Hypothalamus (tissue), 51 donors: ENCODE data around the gene DLG4.

Source experiments
- DNase-seq, 51 donors: peaks; one replicate each; lab custom pipeline; 2025; lab: John Stamatoyannopoulos, UW

The DLG4 gene

DNA sequence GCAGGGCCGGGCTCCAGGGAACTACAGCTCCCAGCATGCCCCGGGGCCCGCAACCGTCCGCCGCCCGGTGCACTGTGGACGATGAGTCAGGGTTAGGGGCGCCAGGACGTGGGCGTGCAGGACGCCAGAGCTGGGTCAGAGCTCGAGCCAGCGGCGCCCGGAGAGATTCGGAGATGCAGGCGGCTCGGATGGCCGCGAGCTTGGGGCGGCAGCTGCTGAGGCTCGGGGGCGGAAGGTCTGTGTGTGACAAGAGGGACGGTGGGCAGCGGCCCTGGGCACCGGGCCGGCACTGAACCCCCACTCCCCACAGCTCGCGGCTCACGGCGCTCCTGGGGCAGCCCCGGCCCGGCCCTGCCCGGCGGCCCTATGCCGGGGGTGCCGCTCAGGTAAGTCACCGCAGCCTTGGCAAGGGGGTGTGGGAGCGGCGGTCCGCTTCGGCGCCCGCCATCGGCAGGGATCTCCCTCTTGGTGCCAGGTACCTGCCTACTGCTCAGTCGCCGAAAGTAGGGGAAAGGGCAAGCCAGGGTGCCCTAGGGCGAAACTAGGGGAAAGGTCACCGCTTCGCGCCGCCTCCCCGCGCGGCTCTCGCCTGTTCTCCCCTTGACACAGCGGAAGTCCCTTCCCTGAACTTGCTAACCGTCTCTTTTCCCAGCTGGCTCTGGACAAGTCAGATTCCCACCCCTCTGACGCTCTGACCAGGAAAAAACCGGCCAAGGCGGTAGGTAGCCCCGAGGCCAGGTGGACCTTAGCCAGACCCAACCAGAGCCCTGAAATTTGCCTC lies at the start of gene DLG4, which contains the start of gene ACADVL:
TSS of gene DLG4 (minus strand) at position 25 of the 781 bp plus-strand sequence.
TSS of gene ACADVL (plus strand) at position 127 of the 781 bp plus-strand sequence. CDS start at position 174, 47 bp downstream.
- peak in 50 of 51 donors; percentile 49 to 94 (median 85) for DNase-seq

DNA sequence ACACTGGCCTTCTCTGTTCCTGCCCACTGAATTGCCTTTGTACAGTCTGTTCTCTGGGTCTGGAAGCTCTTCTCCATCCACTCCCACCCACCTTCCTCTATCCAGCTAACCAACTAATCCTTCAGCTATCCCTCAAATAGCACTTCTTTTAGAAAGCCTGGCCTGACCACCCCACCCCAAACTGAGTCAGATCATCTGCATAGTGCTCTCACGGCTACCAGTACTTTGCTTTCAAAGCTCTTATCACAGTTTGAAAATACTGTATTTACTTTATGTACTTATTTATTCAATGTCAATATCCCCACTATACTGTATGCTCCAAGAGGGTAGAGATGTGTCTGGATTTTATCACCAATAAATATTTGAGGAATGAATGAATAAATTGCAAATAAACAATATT lies 47.1 kb upstream of the DLG4 start:
- DNase-seq = no peak

DNA sequence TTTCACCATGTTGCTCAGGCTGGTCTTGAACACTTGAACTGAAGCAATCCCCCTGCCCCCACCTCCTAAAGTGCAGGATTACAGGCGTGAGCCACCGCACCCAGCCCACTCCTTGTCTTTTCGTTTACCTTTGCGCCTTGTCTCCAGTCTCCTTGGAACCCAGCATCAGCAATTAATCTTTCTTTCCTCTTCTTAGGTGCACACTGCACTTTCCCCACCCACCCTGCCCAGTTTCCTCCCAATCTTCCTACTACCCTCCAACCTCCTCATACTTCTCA lies 44.1 kb upstream of the DLG4 start:
- DNase-seq = no peak

DNA sequence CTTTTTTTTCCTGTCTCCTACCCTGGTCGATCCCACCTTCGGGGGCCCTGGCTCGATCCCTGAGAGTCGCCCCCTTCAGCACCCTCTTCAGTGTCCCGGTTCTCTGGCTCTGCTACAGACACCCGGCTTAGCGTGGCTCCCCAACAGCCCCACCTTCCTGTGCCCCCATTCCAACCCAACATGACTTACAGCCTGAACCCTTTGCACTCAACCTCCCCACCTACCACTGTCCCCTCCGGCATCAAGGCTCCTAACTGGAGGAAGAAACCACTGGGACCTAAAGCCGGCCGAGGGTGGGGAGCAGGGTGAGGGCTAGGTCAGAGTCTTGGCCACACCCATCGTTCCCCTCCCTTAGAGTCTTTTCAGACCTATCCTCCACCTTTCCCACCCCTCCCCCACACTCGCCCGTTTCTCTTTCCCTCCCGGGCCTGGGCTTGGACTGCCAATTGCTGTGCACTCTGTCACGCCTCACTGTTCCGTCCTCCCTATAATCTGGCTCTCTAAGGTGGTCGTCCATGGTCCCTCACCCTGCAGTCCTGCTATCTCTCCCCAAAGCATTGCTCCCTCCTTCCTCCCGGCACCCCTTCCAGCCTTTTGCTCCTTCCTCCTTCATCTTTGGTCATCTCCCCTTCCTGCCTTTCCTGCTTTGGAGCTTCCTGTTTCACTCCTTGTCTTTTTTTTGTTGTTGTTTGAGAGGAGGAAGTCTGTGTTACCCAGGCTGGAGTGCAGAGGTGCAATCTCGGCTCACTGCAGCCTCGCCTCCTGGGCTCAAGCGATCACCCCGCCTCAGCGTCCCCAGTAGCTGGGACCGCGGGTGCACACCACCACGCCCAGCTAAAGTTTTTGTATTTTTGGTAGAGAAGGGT lies 43.5 kb upstream of the DLG4 start:
- no peak for DNase-seq

DNA sequence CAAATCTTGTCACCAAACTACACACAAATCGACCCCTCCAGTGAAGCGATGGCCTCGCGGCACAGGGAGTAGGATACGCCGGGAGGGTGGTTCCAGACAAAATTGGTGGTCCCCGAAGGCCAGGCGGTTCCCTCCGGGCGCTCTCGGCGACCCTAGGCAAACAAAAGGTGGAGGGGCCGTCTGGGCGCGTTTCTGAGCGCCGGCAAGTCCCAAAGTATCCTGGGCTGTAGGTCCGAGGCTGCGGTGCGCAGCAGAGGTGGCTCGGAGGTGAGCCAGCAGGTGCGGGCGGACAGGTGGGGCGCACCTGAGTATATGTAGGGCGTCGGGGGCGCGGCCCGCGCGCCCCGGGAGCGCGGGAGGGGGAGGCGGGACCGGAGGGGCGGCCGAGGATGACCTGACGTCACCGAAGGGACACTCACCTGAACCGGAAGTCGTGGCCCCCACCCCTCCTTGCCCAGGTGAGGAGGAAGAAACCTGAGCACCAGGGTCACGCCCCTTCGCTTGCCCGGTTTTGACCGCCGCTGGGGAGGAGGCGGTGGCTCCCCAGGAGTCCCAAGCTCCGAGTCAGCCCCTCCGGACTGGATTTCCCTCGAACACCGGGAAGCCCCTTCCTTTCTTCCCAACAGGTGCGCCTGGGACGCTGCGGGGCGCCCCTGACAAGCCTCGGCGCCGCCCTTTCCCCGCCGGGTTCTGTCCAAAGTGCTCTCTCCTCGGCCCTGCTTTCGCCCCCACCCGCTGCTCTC lies 42.7 kb upstream of the DLG4 start, which contains the start of gene CLDN7:
TSS of gene CLDN7 (minus strand) at position 287 of the 743 bp plus-strand sequence. CDS start 435 bp downstream, outside the sequence.
- no peak for DNase-seq

DNA sequence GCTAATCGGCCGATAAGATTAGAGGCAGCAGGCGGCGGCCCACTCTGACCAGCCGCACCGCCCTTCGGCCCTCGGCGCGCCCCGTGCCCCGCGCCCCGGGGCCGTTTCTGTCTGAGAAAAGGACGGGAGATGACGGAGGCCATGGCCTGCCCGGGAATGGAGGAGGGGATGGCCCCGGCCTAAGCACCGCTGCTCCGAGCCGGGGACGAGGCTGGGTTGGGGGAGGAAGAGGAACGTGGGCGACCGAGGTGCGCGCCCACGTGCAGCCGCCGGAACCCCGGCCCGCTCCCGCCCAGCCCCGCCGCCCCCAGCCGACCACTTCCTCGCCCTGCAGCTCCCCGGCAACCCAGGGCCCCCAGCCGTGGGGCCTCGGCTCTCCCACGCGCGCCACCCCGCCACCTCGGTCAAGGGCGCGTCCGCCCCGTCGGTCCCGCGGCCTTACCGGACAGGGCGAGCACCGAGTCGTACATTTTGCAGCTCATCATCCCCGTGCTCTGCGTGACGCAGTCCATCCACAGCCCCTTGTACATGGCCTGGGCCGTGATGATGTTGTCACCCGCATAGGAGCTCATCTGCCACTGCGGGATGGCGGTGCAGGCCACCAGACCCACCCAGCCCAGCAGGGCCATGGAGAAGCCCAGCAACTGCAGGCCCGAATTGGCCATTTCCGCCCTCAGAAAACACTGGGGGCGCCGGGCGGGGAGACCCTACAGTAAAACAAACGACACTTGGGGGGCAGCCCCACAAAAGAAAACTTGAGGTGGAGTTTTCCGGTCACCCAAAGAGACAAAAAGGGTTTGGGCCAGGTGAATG lies 41.9 kb upstream of the DLG4 start:
- no peak for DNase-seq

DNA sequence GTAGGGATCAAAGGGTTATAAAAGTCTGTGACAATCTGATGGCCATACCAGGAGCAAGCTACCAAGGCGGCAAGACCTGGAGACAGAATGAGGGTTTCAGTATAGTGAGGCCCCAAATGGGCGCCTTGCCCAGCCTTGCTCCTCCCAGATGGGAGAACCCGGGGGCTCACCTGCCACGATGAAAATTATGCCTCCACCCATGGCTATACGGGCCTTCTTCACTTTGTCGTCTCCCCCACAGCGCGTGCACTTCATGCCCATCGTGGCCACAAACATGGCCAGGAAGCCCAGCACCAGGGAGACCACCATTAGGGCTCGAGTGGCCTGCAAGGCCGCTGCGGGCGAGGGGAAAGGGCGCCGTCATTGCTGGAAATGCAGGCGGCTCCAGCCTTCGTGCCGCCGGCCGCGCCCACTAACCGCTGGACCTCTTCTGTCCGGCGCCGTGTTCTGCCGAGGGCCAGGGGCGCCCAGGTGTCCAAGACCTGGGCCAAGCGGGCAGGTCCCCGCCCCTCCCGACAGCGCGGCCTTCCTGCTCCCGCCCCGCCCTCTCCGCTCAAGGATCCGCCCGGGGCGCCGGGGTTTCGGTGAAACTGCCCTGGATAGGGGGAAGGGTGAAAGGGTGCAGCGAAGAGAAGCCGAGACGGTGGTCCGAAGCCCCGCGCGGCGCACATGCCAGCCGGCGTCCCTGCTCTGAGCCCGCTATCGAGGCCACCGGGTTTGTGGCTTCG lies 41.2 kb upstream of the DLG4 start:
- no peak for DNase-seq

DNA sequence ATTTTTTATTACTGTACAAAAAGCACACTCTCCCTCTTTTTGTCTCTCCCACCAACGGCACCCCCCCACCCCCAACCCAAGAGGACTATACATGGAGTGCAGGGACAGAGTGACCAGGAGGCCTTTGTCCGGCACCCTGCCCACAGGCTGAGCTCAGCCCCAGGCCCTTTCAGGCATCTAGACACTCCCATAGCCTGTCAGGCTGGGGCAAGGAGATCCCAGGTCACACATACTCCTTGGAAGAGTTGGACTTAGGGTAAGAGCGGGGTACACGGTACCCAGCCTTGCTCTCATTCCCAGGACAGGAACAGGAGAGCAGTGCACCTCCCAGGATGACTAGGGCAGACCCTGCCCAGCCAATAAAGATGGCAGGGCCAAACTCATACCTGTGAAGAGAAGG lies 40.5 kb upstream of the DLG4 start:
- no peak for DNase-seq

DNA sequence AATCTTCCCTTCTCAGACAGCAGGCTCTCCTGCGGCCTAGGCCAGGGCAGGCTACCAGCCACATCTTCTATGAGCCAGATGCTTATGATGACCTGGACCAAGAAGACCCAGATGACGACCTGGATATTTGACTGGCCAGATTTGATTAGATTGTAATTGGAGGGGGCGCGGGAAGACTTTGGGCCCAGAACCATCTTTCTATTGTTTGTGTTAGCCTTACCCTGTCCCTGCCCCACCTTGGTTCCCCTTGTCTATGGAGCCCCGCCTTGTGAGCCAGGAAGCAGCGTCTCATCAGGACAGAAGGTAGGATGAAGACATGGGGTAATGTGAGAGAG lies 39.9 kb upstream of the DLG4 start:
- no peak for DNase-seq

DNA sequence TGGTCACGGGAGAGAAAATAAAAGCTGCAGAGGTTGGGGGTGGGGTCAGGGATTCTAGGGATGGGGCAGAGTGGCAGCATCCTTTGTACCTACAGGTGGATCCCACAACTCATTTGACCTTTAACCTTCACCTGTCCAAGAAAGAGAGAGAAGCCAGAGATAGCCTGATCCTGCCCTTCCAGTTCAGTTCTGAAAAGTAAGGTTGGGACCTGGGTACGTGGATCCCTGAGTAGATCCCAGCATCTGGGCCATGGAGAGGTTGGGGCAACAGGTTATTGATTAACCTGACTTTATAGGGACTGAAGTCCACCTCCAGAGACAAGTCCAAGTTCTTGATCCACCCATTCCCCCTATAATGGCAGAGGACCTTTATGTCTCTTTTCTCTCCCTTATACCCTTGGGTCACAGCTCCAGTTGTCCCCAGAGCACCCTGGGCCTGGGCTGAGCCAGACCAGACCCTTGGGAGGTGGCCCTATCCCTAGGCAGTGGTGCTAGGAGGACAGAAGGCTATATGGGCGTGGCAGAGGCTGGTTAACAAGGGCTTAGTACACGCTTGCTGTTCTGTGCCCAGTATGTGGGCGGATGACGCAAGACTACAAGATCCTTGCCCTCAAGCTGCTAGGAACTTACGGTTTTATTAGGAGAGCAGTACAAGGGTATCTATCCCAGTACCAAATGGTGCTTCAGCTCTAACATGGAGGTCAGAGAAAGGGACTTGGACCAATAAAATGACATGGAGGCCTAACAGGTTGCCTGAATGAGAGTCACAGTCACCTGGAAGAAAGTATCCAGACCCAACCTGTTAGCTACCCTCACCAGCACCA lies 39.3 kb upstream of the DLG4 start:
- DNase-seq = no peak

DNA sequence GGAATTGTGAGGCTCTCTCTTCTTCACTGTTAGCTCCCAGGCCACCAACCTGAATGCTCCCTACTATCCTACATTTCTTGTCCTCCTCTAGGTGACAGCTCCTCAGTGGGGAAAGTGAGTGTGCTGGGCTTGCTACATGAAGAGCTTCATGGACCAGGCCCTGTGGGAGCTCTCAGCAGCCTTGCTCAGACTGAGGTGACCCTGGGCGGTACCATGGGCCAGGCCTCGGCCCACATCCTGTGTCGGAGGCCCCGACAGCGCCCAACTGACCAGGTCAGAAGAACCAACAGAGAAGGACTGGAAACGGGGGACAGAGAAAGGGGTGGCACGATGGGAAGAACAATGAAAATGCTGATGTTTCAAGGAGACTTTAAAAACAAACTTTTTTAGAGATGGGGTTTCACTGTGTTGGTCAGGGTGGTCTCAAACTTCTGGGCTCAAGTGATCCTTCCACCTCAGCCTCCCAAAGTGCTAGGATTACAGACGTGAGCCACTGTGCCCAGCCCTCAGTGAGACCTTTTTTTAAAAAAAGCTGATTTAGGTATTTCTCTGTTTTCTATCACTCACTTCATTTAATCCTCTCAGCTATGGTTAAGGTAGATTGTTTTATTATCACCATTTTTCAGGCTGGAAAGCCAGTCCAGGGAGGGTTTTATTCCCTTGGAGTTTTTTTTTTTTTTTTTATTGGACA lies 37.3 kb upstream of the DLG4 start:
- no peak for DNase-seq

DNA sequence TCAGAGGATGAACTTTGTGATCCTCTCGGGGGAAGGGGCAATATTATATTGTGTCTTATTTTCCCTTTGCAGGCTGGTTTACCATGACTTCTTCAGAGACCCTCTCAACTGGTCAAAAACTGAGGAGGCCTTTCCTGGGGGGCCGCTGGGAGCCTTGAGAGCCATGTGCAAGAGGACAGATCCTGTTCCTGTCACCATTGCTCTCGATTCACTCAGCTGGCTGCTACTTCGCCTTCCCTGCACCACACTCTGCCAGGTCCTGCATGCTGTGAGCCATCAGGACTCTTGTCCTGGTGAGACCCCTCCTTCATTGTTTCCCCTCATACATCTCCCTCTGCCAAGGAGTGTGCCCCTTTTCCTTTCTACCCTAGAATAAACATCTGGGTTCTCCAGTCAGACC lies 34.9 kb upstream of the DLG4 start:
- no peak for DNase-seq

DNA sequence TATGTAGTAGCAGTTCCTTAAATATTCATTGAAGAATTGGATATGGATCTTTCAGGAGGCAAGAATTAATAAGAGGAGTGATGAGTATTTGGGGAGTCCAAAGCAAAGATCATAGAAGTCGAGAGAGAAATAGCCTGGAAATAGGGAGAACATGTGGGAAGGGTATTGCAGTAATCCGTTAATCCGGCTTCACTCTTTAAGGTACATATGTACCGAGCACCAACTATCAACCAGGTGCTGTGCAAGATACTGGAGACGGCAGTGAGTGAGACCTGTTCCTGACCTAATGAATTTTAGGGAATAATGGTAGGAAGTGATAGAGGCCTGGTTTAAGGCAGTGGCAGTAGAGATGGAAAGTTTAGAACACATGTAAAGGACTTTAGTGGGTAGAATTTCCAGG lies 33.4 kb upstream of the DLG4 start:
- DNase-seq = no peak

DNA sequence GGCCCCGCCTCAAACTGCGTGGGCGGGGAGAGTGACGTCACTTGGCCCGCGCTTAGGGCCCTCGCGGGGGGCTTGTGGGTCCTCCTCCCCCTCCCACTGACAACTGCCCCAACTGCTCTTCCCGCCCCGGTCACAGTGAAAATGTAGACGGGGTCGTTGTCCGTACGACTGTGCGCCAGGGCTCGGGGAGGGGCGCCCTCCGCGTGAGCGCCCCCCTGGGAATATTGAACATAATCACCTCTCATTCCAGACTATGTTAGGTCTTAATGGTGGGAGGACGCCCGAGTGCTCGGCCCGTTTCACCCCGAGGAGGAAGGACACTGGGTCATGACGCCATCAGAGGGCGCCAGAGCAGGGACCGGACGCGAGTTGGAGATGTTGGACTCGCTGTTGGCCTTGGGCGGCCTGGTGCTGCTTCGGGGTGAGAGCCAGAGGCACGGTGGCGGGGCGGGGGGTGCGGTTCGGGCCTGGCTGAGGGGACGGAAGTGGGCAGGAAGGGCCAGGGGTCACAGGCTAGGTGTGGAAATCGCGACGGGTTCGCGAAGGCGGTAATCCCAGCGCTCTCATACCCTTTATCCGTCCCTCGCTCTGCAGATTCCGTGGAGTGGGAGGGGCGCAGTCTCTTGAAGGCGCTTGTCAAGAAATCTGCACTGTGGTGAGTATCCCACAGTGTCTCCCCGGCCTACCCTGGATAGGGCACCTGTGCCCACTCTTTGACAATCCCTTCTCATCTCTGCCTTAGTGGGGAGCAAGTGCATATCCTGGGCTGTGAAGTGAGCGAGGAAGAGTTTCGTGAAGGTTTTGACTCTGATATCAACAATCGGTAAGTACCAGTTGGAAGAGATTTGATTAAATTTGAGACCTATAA lies 32.8 kb upstream of the DLG4 start, which contains the start of gene ELP5:
TSS of gene ELP5 (plus strand) at position 40 of the 868 bp plus-strand sequence. CDS start at position 376, 336 bp downstream.
- peak; percentile 71 to 96 (median 86) for DNase-seq

DNA sequence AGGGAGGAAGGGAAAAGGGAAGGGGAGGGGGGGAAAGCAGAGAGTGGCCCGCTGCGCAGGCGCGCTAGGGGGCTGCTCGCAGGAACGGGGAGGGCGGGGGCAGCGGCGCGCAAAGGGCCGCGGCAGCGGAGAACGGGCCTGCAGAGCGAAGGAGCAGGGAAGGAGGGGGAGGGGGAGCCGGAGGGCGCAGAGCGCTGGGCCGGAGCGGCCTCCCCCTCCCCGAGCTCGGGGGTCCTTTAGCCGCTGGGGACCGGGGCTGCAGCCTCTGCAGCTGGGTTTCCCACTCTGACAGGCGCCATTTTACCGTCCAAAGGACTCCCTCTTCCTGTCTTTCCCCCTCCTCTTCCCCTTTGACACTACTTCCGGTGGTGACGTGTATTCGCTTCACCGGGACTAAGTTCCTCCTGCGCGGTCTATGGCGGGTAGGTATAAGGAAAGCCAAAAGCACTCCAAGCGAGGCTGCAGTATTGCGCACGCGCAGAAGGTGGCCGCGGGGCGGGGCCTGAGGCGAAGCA lies 32.1 kb upstream of the DLG4 start, which contains the start of gene CTDNEP1:
TSS of gene CTDNEP1 (minus strand) at position 74 of the 515 bp plus-strand sequence. CDS start 438 bp downstream, outside the sequence.
- peak; percentile 92 to 99 (median 98) for DNase-seq
